IMR-90 (cell line): ENCODE data around the gene SMIM31. TPM values are rescaled to one million over a fixed set of nuclear protein-coding genes. Genes with fewer than 3 reads are reported as not detected.

Source experiments
- ATAC-seq: fragments of 200-7000 bp; cut with Tn5 transposase; 2 replicates; pipeline ENCODE4 v1.9.1; 2020; ENCODE audit warnings: low read depth, mild to moderate bottlenecking, moderate library complexity
- BruUV-seq: library from RNA; stranded (reverse); fragments of 400-500 nt; replicated peaks from 2 replicates; lab custom pipeline; 2021; lab: Mats Ljungman, UMichigan
- CTCF ChIA-PET: fragments of 300-600 bp; formaldehyde crosslinking; extraction: SDS; loops from one replicate; lab custom pipeline; 2021; ENCODE audit warnings: antibody characterized with exemption; lab: Yijun Ruan, JAX
- POLR2A ChIA-PET: fragments of 300-600 bp; sonication (Branson Sonifier 250); formaldehyde crosslinking; loops from one replicate; lab custom pipeline; 2022; ENCODE audit warnings: antibody characterized with exemption; ENCODE audit not compliant: unreplicated experiment; lab: Charles Lee
- DNase-seq: peaks from one replicate; pipeline ENCODE4 v3.0.0; 2013
- H2AFZ ChIP-seq: replicated peaks from 2 replicates; pipeline ENCODE3; 2013; ENCODE audit warnings: low read length, mild to moderate bottlenecking; ENCODE audit not compliant: poor library complexity
- H2AK5ac ChIP-seq: 2 replicates; pipeline ENCODE4 v1.6.1; 2013; ENCODE audit warnings: low read depth, low read length, inconsistent platforms
- H2AK9ac ChIP-seq: replicated peaks from 2 replicates; pipeline ENCODE3; 2013; ENCODE audit warnings: mild to moderate bottlenecking, low read depth, low read length, moderate library complexity; ENCODE audit not compliant: poor library complexity
- H2BK120ac ChIP-seq: 2 replicates; pipeline ENCODE4 v1.6.1; 2013; ENCODE audit warnings: low read depth, low read length, inconsistent platforms
- H2BK15ac ChIP-seq: 3 replicates; pipeline ENCODE4 v1.6.1; 2013; ENCODE audit warnings: low read depth, low read length, inconsistent platforms
- H2BK20ac ChIP-seq: 2 replicates; pipeline ENCODE4 v1.6.1; 2013; ENCODE audit warnings: low read depth, mild to moderate bottlenecking, inconsistent platforms, low read length, moderate library complexity
- H2BK5ac ChIP-seq: 2 replicates; pipeline ENCODE4 v1.6.1; 2013; ENCODE audit warnings: mild to moderate bottlenecking, low read depth, low read length, inconsistent platforms; ENCODE audit not compliant: poor library complexity, severe bottlenecking
- H3K14ac ChIP-seq: replicated peaks from 2 replicates; pipeline ENCODE4 v1.6.1; 2013; ENCODE audit warnings: low read depth, low read length, inconsistent platforms
- H3K18ac ChIP-seq: 2 replicates; pipeline ENCODE4 v1.6.1; 2013; ENCODE audit warnings: low read depth, low read length, control low read depth
- H3K23ac ChIP-seq: 2 replicates; pipeline ENCODE4 v1.6.1; 2013; ENCODE audit warnings: low read depth, low read length, inconsistent platforms
- H3K27ac ChIP-seq: 2 replicates; pipeline ENCODE4 v1.5.1; 2013; ENCODE audit warnings: mild to moderate bottlenecking, control low read depth, low read length; ENCODE audit not compliant: insufficient read depth
- H3K27me3 ChIP-seq: 2 replicates; pipeline ENCODE4 v1.6.1; 2013; ENCODE audit warnings: low read length; ENCODE audit not compliant: control insufficient read depth, insufficient read depth
- H3K36me3 ChIP-seq: 2 replicates; pipeline ENCODE4 v1.6.1; 2013; ENCODE audit warnings: low read length, mixed read lengths; ENCODE audit not compliant: control insufficient read depth, insufficient read depth
- H3K4ac ChIP-seq: 2 replicates; pipeline ENCODE4 v1.6.1; 2013; ENCODE audit warnings: low read depth, low read length, inconsistent platforms
- H3K4me1 ChIP-seq: 2 replicates; pipeline ENCODE4 v1.6.1; 2013; ENCODE audit warnings: low read length, mixed read lengths; ENCODE audit not compliant: control insufficient read depth, insufficient read depth
- H3K4me2 ChIP-seq: 2 replicates; pipeline ENCODE4 v1.6.1; 2013; ENCODE audit warnings: low read depth, mild to moderate bottlenecking, control low read depth, low read length, moderate library complexity
- H3K4me3 ChIP-seq: 2 replicates; pipeline ENCODE4 v1.5.1; 2013; ENCODE audit warnings: low read depth, mild to moderate bottlenecking, control low read depth, low read length, moderate library complexity; ENCODE audit not compliant: insufficient read depth
- H3K56ac ChIP-seq: 2 replicates; pipeline ENCODE4 v1.6.1; 2013; ENCODE audit warnings: low read length, inconsistent platforms; ENCODE audit not compliant: insufficient read depth; ENCODE audit errors: extremely low read depth
- H3K79me1 ChIP-seq, 2 experiments: 2 replicates each; pipeline ENCODE4 v1.6.1; 2013; ENCODE audit warnings: low read length in 2 of 2, inconsistent platforms in 1 of 2, low read depth in 1 of 2
- H3K9ac ChIP-seq: 2 replicates; pipeline ENCODE4 v1.6.1; 2013; ENCODE audit warnings: low read depth, low read length, control low read depth
- H3K9me1 ChIP-seq: 2 replicates; pipeline ENCODE4 v1.6.1; 2013; ENCODE audit warnings: low read length, inconsistent platforms; ENCODE audit not compliant: insufficient read depth
- H3K9me3 ChIP-seq: 2 replicates; pipeline ENCODE4 v1.6.1; 2013; ENCODE audit warnings: low read length; ENCODE audit not compliant: control insufficient read depth, insufficient read depth
- H4K20me1 ChIP-seq: 2 replicates; pipeline ENCODE4 v1.6.1; 2013; ENCODE audit warnings: low read length, inconsistent platforms; ENCODE audit not compliant: insufficient read depth
- H4K5ac ChIP-seq: 2 replicates; pipeline ENCODE4 v1.6.1; 2013; ENCODE audit warnings: mild to moderate bottlenecking, low read depth, low read length, control low read depth
- H4K8ac ChIP-seq, 2 experiments: 2 replicates each; pipeline ENCODE4 v1.6.1; 2013; ENCODE audit warnings: low read depth in 2 of 2, low read length in 2 of 2, control low read depth in 1 of 2, inconsistent platforms in 1 of 2
- H4K91ac ChIP-seq: 2 replicates; pipeline ENCODE4 v1.6.1; 2013; ENCODE audit warnings: low read depth, low read length, inconsistent platforms; ENCODE audit not compliant: insufficient read depth
- BHLHE40 ChIP-seq: fragments of 150-350 bp; IDR thresholded peaks from 2 replicates; pipeline ENCODE4 v1.6.1; 2016; ENCODE audit warnings: mild to moderate bottlenecking, low read depth, low read length
- CHD1 ChIP-seq: IDR thresholded peaks from 2 replicates; pipeline ENCODE4 v1.6.1; 2012; ENCODE audit warnings: low read depth, low read length, improper control_type of control experiment
- ELK1 ChIP-seq: fragments of 150-350 bp; IDR thresholded peaks from 2 replicates; pipeline ENCODE4 v1.6.1; 2016; ENCODE audit warnings: low read depth, mild to moderate bottlenecking, low read length, moderate library complexity, borderline replicate concordance
- FOS ChIP-seq: fragments of 150-350 bp; IDR thresholded peaks from 2 replicates; pipeline ENCODE4 v1.6.1; 2016; ENCODE audit warnings: low read depth, low read length
- MAFK ChIP-seq: IDR thresholded peaks from 2 replicates; pipeline ENCODE4 v1.6.1; 2012; ENCODE audit warnings: low read depth, low read length, improper control_type of control experiment
- MXI1 ChIP-seq: IDR thresholded peaks from 2 replicates; pipeline ENCODE4 v1.6.1; 2012; ENCODE audit warnings: low read depth, mild to moderate bottlenecking, low read length, moderate library complexity, borderline replicate concordance
- NFE2L2 ChIP-seq: fragments of 150-350 bp; IDR thresholded peaks from 2 replicates; pipeline ENCODE4 v1.6.1; 2016; ENCODE audit warnings: low read depth, mild to moderate bottlenecking, low read length
- RAD21 ChIP-seq: IDR thresholded peaks from 2 replicates; pipeline ENCODE4 v1.6.1; 2012; ENCODE audit warnings: low read length, improper control_type of control experiment
- RCOR1 ChIP-seq: IDR thresholded peaks from 2 replicates; pipeline ENCODE4 v1.6.1; 2012; ENCODE audit warnings: mild to moderate bottlenecking, low read length, improper control_type of control experiment; ENCODE audit not compliant: insufficient replicate concordance
- RFX5 ChIP-seq: IDR thresholded peaks from 2 replicates; pipeline ENCODE4 v1.8.0; 2012; ENCODE audit warnings: low read depth, mild to moderate bottlenecking, low read length, moderate library complexity
- SMC3 ChIP-seq: fragments of 150-350 bp; IDR thresholded peaks from 2 replicates; pipeline ENCODE4 v1.6.1; 2016; ENCODE audit warnings: low read depth, mild to moderate bottlenecking, antibody characterized with exemption, low read length, moderate library complexity
- WGBS, 2 experiments: methylation state at CpG; one replicate each; pipeline versions ENCODE4 v1.1.5 to v1.1.7; 2013; ENCODE audit warnings: missing lambda C conversion rate in 2 of 2; ENCODE audit not compliant: insufficient read length in 1 of 2; ENCODE audit errors: extremely low coverage in 2 of 2; 5-methylcytosine and 5-hydroxymethylcytosine counted together
- dilution Hi-C: fragments of 300-500 bp; cut with HindIII; formaldehyde crosslinking; loops from one replicate; pipeline ENCODE4 v1.14.3; 2018; ENCODE audit warnings: low sequenced_read_pairs; ENCODE audit not compliant: unreplicated experiment
- in situ Hi-C: fragments of 300-500 bp; cut with MboI; formaldehyde crosslinking; loops from 3 replicates; pipeline ENCODE4 v1.14.3; 2019; ENCODE audit warnings: low sequenced_read_pairs, inconsistent platforms, mixed read lengths
- intact Hi-C: fragments of 100-400 bp; cut with micrococcal nuclease; formaldehyde crosslinking; loops from 2 replicates; pipeline ENCODE4 v1.10.0; 2022
- polyA plus RNA-seq, 3 experiments: library from polyadenylated mRNA; depleted of rRNA; stranded (reverse); fragments of >200 nt; gene quantifications; 2 replicates each; pipeline ENCODE4 v1.2.3, GENCODE V29; 2012; ENCODE audit warnings: low replicate concordance in 1 of 3
- total RNA-seq: library from RNA; depleted of rRNA; stranded (reverse); fragments of >200 nt; gene quantifications from 2 replicates; pipeline ENCODE4 v1.2.3, GENCODE V29; 2012
- TF ChIP-seq, protein P1 (sequence below): conservative IDR thresholded peaks from 2 replicates; pipeline ENCODE4 v1.5.1; 2012; ENCODE audit warnings: mild to moderate bottlenecking, low read depth, low read length, improper control_type of control experiment
- TF ChIP-seq, protein P2 (sequence below): fragments of 150-350 bp; IDR thresholded peaks from 2 replicates; pipeline ENCODE4 v1.6.1; 2017; ENCODE audit warnings: mild to moderate bottlenecking, antibody characterized with exemption, low read length, low read depth

The SMIM31 gene
- total and polyA plus RNA-seq, 2 of the 4 experiments (the other 2 are of a cell fraction), result not detected

GRCh38 chr4:164821711-164822110, 67.8 kb downstream of the SMIM31 start:
- Histone ChIP-seq H3K4me1 (no peaks in the 10 kb centered on the region), H4K8ac (no peak overlapping the region), H2BK15ac (no peak overlapping the region), H3K36me3 (no peaks in the 10 kb centered on the region), H3K27me3 (no peaks in the 10 kb centered on the region), H2BK20ac (no peak overlapping the region), H3K4me3 (no peak overlapping the region), H4K20me1 (no peaks in the 10 kb centered on the region), H3K4me2 (no peak overlapping the region), H3K9me3 (peaks cover 4% of the 10 kb centered on the region; the same call in 1 of the 2 replicates), H3K27ac (no peak overlapping the region), H3K79me1 (no peaks in the 10 kb centered on the region), H4K5ac (no peak overlapping the region), H2AK5ac (no peak overlapping the region), H3K14ac (no peak overlapping the region), H3K56ac (no peak overlapping the region), H3K4ac (no peak overlapping the region), H2AFZ (no peak overlapping the region), H2BK5ac (no peak overlapping the region), H3K9ac (no peak overlapping the region), H3K18ac (no peak overlapping the region), H4K91ac (no peak overlapping the region), H2AK9ac (no peak overlapping the region), H3K9me1 (no peaks in the 10 kb centered on the region), H2BK120ac (no peak overlapping the region), H3K23ac (no peak overlapping the region)
- dilution Hi-C loops (no loop called here), in situ Hi-C loops (no loop called here), intact Hi-C loops (no loop called here)
- no TSS peak for BruUV-seq
- ATAC-seq (no peak), DNase-seq (no peak)
- TF ChIP-seq MXI1 (no peak), BHLHE40 (no peak), NFE2L2 (no peak), RFX5 (no peak), CHD1 (no peak), MAFK (no peak), SMC3 (no peak), ELK1 (no peak), FOS (no peak), RAD21 (no peak), RCOR1 (no peak)
- TF ChIP-seq, protein P1, sequence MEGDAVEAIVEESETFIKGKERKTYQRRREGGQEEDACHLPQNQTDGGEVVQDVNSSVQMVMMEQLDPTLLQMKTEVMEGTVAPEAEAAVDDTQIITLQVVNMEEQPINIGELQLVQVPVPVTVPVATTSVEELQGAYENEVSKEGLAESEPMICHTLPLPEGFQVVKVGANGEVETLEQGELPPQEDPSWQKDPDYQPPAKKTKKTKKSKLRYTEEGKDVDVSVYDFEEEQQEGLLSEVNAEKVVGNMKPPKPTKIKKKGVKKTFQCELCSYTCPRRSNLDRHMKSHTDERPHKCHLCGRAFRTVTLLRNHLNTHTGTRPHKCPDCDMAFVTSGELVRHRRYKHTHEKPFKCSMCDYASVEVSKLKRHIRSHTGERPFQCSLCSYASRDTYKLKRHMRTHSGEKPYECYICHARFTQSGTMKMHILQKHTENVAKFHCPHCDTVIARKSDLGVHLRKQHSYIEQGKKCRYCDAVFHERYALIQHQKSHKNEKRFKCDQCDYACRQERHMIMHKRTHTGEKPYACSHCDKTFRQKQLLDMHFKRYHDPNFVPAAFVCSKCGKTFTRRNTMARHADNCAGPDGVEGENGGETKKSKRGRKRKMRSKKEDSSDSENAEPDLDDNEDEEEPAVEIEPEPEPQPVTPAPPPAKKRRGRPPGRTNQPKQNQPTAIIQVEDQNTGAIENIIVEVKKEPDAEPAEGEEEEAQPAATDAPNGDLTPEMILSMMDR, result no peak
- TF ChIP-seq, protein P2, sequence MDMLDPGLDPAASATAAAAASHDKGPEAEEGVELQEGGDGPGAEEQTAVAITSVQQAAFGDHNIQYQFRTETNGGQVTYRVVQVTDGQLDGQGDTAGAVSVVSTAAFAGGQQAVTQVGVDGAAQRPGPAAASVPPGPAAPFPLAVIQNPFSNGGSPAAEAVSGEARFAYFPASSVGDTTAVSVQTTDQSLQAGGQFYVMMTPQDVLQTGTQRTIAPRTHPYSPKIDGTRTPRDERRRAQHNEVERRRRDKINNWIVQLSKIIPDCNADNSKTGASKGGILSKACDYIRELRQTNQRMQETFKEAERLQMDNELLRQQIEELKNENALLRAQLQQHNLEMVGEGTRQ, result no peak
- ChIA-PET POLR2A (no interaction called here), CTCF (no interaction called here)
- WGBS, 2 experiments, result no CpG with 5 or more reads among the region's 4 CpGs
